LHCN-M2 (cell line): Measurements from ENCODE around the gene ACBD6. TPM values are rescaled to one million over a fixed set of nuclear protein-coding genes. Genes with fewer than 3 reads are reported as not detected.
"Not testable (repeated sequence)": the region's sequence is repeated elsewhere in the genome, so short reads cannot be mapped to it uniquely, and the experiment has no call there.

Experiments
- DNase-seq: peaks from one replicate; pipeline ENCODE4 v3.0.0-alpha.2; 2012; ENCODE audit warnings: low read depth
- total RNA-seq: library from RNA; depleted of rRNA; stranded (reverse); fragments of >200 nt; gene quantifications from 2 replicates; pipeline ENCODE4 v1.2.3, GENCODE V29; 2014

ACBD6 gene
- total RNA-seq, 1 experiment from 2014 or later: 55.2 TPM

DNA sequence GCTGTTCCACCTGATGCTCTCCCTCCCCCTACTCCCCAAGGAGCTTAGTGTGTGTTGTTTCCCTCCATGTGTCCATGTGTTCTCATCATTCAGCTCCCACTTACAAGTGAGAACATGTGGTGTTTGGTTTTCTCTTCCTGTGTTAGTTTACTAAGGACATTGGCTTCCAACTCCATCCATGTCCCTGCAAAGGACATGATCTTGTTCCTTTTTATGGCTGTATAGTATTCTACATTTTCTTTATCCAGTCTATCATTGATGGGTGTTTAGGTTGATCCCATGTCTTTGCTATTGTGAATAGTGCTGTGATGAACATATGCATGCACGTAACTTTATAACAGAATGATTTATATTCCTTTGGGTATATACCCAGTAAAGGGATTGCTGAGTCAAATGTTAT, 81.2 kb downstream of the ACBD6 start:
- DNase-seq: not testable (repeated sequence)

DNA sequence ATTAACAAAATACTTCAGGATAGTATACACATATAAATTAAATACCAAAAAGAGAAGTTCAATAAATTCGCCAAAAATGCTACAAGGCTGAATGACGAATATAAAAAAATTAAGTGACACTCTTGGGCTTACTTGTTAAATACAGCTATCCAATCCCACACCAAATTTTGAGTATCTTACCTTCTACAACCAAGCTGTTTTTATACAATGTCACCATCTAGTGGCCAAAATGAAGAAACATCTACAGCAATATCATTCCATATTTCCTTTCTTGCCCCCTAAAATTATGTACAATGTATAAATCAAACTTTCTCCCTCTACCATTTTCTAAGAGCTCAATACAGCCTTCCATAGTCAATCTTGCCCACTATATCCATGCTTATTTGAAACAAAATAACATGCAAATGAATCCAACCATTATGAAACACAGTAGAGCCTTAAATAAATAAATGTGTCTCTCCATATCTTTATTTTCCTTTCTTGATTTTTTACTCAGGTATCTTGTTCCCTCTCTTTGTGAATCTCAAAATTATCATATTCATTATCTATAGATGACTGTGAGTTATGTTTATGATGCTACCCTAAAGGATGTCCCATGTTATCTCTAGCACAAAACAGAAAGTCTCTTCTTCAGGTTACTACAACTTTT, 86.3 kb downstream of the ACBD6 start:
- peak; percentile 40 for DNase-seq

DNA sequence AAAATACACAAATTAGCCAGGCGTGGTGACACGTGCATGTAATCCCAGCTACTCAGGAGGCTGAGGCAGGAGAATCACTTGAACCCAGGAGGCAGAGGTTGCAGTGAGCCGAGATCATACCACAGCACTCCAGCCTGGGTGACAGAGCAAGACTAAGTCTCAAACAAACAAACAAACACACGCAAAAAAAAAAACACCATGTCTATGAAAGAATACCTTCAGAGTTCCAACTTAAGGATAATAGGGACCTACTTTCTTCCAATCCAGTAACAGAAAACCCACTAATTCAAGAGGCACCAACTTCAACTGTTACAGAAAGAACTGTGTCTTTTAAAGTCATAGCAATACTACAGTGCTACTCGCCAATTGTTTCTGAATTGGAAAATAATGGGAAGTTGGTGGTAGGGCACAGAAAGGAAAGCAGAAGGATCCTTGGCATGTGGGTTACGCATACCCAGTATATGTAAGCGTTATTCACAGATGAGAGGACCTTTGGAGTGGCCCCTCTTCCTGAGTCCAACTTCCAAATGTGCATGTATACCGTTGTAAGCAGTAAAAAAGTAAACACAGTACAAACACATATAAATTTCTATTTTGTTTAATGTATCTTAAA, 87.0 kb downstream of the ACBD6 start:
- no peak for DNase-seq

DNA sequence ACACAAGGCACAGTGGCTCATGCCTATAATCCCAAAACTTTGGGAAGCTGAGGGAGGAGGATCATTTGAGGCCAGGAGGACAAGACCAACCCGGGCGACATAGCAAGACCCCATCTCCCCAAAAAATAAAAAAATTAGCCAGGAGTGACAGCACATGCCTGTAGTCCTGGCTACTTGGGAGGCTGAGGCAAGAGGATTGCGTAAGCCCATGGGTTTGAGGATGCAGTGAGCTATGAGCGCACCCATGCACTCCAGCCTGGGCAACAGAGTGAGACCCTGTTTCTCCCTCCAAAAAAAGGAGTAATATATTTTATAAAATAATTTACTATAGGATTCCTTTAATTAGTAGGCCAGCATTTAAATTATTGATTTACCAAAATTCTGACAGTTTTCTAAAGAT, 89.8 kb downstream of the ACBD6 start:
- DNase-seq: no peak

DNA sequence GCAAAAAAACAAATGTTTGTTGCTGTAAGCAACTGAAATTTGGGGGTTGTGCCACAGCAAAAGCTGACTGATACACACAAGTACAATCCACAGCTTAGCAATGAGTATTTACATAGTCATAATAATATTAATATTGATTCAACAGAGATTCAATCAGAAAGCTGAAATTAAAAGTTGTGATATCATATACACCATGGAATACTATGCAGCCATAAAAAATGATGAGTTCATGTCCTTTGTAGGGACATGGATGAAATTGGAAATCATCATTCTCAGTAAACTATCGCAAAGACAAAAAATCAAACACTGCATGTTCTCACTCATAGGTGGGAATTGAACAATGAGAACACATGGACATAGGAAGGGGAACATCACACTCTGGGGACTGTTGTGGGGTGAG, 94.2 kb downstream of the ACBD6 start:
- not testable (repeated sequence) for DNase-seq

DNA sequence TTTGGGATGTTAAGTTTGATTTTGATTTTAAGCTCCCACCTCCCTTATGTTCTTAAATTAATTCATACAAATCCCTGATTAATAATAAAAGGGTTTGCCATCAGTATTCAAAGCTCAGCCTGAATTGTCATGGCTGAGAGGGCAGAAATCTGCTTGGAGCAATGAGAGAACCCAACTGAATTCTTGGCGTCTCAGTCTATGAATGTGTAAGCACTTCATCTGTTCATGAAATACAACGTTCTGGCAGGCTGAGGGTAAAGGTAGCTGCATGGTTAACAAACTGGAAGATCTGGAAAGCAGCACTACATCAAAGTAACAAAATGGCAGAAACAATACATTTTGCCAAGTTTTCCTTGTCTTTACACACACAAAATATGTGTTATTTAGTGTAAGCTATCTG, 95.3 kb downstream of the ACBD6 start:
- DNase-seq: no peak

DNA sequence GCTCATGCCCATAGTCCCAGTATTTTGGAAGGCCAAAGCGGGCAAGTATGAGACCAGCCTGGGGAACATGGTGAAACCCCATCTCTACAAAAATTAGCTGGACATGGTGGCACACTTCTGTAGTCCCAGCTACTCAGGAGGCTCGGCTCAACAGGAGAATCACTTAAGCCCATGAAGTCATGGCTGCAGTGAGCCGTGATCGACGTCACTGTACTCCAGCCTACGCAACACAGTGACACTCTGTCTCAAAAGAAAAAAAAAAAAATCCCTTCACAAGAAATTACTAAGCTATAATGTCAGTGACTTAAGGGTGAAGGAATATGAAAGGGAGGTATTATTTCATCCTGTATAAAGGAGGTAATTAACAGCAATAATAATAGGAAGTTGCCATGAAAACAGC, 99.8 kb downstream of the ACBD6 start:
- no peak for DNase-seq

DNA sequence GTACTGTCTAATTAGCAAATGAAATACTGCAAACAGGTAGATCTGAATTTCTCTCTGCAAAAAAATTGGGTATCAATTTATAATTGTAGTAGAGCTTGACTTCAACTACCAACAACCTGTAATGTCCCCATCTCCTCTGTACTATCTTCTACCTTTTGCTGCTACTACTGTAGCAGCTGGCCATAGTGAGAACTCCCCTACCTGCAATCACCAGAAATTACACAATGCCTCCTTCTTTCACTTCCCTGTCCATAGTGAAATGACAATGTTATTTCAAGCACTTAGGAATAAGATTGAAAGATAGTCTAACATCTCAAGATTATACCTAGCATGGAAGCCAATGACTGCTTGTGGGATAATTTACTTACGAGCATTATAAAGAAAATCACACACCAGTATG, 100.4 kb downstream of the ACBD6 start:
- no peak for DNase-seq

DNA sequence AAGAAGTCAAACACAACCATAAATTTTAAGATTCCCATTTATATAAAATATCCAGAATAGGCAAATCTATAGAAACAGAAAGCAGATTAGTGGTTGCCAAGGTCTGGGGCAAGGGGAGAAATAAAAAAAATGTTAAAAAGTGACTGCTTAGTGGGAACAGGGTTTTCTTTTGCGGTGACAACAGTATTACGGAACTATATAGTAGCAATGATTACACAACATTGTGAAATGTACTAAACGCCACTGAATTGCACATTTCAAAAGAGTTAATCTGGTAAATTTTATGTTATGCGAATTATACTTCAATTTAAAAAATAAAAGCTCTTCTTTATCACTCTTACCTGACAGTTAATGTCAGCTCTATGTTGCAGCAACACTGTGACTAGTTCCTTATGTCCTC, 105.2 kb downstream of the ACBD6 start:
- DNase-seq: no peak

DNA sequence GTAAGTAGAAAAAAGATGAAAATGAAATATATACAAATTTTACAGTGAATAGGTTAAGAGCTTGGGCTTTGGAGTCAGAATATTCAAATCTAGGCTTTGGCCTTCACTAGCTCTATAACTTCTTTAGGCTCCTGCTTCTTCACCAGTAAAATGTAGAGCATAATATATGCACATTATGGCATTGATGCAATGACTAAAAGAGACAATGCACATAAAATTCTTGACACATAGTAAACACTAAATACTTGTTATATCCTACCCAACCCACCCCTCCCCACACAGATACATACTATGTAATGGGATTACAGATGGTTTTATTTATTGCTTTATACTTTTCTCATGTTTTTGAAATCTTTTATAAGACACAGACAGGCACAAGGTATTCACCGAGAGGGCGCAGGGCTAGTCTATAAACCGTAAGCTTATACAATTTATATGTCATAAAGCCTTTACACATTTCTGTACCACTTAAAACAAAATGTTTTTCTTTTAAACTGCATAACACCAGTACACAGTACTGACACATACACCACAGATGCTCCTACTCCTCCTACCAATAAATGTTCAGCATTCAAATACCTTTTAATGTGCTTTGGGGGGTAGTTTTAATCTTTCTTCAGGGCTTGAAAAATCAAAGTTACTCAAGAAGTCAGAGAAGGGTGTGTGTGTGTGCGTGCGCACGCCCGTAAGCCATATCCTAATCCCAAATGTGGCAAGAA, 109.8 kb downstream of the ACBD6 start:
- DNase-seq: no peak

DNA sequence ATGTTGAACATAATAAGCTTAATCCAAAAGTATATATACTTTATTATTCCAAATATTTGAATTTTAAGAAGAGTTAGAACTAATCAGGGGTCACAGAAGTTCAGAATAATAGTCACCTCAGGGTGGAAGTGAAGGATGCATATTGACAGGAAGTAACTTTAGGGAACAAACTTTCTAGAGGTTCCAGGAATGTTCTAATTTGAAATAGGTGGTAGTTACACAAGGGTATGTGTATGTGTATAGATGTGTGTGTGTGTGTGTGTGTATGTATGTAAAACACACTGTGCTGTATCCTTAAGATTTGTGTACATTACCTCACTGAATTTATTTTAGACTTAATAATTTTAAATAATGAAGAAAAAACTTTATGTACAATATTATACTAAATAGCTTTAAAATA, 110.4 kb downstream of the ACBD6 start:
- no peak for DNase-seq

DNA sequence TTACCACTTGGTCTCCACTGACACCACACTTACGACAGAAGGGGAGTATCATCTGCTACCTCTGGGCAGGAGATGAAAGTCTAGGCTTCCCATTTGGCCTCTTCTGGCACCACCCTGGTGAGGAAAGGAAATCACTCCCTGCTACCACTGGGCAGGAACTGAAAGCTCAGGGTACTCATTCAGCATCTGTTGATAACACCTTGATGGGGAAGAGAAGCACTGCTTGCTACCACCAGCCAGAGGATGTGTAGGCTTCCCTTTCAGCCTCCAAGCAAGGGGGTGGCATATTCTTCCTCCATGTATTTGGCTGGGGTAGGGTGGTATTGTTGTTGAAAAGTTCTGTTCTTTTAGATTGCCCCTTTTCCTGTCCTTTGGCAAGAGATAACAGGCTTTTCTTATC, 115.0 kb downstream of the ACBD6 start:
- no peak for DNase-seq

DNA sequence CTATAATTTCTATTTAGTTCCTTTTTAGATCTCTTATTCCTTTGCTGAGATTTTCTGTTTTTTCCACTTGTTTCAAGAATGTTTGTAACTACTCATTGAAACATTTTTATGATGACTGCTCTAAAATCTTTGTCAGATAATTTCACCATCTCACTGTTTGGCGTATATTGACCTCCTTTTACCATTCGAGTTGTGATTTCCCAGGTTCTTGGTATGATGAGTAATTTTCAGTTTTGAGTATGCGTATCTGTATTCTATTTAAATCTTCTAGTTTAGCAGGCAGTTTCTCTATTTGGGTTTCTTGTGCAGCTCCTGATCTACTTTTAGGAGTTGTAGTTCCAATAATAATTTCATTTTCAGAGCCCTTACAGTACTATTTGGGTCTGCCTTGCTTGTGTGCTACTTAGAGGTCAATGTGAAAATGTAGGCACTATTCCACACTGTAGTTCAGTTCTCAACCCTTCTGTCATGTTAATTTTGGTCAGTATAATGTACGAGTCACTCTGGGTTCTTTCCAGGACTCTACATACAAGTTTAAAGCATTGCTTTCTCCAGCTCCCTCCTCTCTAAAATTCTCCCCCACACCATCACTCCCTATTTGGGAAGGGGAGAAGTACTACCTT, 115.5 kb downstream of the ACBD6 start:
- DNase-seq: no peak

DNA sequence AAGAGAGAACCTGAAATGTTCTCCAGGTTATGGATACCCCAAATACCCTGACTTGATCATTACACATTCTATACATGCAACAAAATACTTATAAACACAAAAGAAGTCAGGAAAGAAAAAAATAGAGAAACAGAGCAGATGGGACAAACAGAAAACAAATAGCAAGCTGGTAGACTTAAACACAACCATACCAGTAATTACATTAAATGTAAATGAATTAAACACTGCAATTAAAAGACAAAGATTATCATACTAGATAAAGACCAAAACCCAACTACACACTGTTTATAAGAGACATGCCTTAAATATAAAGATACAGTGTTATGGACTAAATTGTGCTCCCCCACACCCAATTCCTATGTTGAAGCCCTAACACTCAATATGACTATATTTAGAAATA, 117.2 kb downstream of the ACBD6 start:
- no peak for DNase-seq

DNA sequence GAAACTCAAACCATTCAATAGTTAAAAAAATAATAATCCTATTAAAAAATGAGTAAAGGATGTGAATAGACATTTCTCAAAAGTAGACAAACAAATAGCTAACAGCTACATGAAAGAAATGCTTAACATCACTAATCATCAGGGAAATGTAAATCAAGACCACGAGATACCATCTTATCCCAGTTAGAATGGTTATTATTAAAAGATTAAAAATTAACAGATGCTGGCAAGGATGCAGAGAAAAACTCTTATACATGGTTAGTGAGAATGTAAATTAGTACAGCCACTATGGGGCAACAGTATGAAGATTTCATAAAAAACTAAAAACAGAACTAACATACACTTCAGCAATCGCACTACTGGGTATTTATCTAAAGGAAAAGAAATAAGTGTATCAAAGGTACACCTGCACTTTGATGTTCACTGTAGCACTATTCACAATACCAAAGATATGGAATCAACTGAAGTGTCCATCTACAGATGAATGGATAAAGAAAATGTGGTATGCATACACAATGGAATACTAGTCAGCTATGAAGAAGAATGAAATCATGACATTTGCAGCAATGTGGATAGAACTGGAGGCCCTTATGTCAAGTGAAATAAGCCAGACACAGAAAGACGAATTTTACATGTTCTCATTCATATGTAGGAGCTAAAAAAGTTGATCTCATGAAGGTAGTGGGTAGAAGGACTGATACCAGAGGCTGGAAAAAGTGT, 117.9 kb downstream of the ACBD6 start:
- DNase-seq: no peak

DNA sequence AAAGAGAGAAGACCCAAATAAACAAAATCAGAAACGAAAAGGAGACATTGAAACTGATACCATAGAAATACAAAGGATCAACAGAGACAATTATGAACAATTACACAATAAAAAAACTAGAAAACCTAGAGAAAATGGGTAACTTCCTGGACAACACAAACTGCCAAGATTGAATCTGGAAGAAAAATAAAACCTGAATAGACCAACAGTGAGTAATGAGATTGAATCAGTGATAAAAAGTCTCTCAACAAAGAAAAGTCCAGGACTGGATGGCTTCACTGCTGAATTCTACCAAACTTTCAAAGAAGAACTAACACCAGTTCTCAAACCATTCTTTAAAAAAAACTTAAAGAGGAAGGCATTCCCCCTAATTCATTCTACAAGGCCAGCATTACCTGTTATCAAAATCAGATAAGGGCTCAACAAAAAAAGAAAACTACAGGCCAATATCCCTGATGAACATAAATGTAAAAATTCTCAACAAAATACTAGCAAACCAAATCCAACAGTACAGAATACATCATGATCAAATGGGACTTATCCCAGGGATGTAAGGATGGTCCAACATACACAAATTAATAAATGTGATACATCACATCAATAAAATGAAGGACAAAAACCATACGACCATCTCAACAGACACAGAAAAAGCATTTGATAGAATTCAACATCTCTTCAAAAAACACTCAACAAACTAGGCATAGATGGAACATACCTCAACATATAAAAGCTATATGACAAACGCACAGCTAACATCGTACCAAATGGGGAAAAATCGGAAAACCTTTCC, 119.9 kb downstream of the ACBD6 start:
- no peak for DNase-seq

DNA sequence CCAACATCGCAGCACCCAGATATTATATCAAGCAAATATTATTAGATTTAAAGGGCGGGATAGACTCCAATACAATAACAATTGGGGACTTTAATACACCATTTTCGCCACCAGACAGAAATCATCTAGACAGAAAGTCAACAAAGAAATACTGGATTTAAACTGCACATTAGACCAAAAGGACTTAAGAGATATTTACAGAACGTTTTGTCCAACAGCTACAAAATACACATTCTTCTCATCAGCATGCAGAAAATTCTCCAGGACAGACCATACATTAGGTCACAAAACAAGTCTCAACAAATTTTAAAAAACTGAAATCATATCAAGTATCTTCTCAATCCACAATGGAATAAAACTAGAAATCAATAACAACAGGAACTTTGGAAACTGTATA, 121.2 kb downstream of the ACBD6 start:
- no peak for DNase-seq

DNA sequence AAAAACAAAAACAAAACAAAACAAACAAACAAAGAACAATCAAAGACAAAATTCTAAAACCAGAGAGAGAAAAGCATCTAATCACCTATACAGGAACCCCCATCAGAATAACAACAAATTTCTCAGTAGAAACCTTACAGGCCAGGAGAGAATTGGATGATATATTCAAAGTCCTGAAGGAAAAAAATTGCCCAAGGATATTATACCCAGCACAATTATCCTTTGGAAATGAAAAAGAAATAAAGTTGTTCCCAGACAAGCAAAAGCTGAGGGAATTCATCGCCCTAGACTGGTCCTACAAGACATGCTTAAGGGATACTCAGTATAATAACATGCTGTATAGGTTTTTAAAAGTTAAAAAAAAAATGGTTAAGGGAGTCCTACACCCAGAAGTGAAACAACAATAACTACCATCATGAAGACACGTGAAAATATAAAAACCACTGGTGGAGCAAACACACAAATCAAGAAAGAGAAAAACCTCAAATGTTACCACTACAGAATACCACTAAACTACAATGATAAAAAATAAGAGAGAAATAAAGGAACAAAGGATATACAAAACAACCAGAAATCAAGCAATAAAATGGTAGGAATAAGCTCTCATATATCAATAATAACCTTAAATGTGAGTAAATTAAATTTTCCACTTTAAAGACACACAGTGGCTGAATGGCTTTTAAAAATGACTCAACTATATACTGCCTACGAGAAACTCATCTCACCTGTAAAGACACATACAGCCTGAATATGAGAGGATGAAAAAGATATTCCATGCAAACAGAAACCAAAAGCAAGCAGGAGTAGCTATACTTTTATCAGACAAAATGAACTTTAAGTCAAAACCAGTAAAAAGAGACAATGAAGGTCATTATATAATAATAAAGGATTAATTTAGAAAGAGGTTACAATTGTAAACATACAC, 121.9 kb downstream of the ACBD6 start:
- no peak for DNase-seq

DNA sequence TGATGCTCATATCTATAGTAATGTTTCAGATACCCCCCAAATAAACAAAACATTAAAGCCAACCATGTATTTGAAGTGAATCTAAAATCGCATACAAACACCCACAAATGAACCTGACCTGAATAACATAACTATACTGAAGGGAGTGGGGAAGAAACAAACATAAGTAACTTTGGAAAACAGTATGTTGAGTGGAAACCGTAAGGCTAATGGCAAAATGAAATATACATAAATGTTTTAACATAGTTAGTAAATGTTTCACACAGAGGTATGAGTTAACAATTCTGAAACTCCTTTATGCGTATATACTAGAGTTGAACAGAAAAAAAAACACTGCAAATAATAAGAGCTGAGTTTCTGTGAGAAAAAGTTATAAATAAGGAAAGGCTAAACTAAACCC, 125.6 kb downstream of the ACBD6 start:
- no peak for DNase-seq

DNA sequence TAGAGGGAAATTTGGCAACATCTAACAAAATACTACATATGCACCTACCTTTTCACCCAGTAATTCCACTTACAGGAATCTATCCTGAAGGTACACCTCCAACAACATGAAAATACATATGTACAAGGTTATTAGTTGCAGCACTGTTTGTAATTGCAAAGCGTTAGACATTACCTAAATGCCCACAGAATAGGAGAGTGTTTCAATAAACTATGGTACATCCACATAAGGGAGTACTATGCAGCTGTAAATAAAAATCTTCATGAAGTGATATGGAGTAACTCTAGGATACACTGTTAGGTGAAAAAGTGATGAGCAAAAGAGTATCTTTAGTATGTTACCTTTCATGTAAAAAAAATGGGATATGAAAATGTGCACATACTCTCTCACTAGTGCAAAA, 126.1 kb downstream of the ACBD6 start:
- no peak for DNase-seq
